22Rv1 (cell line): ENCODE results near the gene ABTB2.

Experiments used
- ZFX ChIP-seq: fragments of 450-650 bp; IDR thresholded peaks from 2 replicates; pipeline ENCODE4 v1.6.1; 2017; ENCODE audit warnings: antibody characterized with exemption, borderline replicate concordance
- TF ChIP-seq, protein P1 (sequence below): fragments of 450-650 bp; IDR thresholded peaks from 2 replicates; pipeline ENCODE4 v1.5.1; 2017; ENCODE audit warnings: mild to moderate bottlenecking

DNA sequence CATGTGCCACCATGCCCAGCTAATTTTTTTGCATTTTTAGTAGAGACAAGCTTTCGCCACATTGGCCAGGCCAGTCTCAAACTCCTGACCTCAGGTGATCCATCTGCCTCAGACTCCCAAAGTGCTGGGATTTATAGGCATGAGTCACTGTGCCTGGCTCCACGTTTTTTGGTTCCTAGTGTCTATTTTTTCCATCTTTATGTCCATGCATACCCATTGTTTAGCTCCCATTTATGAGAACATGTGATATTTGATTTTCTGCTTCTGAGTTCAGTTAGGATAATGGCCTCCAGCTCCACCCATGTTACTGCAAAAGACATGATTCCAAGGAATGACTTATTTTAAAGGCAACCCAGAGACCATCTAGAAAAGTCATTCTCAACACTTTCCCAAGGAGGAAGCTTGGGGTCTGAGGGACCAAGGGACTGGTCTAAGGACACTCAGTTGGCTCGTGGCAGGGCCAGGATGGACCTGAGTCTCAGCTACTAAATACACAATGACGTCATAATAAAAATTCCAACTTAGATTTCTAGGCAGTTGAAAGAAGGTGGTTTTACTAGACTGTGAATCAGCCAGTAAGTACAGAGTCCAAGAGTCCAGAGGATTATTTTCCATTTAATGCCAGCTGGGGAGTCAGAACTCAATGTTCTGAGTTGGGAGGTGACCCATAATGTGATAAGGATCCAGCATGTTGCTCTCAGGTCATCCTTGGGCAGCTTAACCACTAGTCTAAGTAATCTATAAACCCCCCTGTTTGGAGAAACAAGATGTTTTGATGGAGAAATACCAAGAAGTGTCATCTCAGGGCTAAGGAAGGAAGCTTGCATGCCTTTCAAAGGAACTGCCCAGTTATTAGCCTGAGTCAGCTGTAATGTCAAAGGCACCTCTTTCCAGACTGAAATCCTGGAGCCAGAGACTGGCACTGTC, 39.4 kb downstream of the ABTB2 start:
- TF ChIP-seq, protein P1, sequence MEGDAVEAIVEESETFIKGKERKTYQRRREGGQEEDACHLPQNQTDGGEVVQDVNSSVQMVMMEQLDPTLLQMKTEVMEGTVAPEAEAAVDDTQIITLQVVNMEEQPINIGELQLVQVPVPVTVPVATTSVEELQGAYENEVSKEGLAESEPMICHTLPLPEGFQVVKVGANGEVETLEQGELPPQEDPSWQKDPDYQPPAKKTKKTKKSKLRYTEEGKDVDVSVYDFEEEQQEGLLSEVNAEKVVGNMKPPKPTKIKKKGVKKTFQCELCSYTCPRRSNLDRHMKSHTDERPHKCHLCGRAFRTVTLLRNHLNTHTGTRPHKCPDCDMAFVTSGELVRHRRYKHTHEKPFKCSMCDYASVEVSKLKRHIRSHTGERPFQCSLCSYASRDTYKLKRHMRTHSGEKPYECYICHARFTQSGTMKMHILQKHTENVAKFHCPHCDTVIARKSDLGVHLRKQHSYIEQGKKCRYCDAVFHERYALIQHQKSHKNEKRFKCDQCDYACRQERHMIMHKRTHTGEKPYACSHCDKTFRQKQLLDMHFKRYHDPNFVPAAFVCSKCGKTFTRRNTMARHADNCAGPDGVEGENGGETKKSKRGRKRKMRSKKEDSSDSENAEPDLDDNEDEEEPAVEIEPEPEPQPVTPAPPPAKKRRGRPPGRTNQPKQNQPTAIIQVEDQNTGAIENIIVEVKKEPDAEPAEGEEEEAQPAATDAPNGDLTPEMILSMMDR = no peak
- TF ChIP-seq ZFX = no peak
